Raji (cell line): ENCODE results near the gene SMIM36.

ENCODE experiments used
- POLR2A ChIP-seq: IDR thresholded peaks from 2 replicates; pipeline ENCODE4 v1.6.1; 2011; ENCODE audit warnings: low read depth, low read length, control low read depth; ENCODE audit not compliant: insufficient read depth

The SMIM36 gene

DNA sequence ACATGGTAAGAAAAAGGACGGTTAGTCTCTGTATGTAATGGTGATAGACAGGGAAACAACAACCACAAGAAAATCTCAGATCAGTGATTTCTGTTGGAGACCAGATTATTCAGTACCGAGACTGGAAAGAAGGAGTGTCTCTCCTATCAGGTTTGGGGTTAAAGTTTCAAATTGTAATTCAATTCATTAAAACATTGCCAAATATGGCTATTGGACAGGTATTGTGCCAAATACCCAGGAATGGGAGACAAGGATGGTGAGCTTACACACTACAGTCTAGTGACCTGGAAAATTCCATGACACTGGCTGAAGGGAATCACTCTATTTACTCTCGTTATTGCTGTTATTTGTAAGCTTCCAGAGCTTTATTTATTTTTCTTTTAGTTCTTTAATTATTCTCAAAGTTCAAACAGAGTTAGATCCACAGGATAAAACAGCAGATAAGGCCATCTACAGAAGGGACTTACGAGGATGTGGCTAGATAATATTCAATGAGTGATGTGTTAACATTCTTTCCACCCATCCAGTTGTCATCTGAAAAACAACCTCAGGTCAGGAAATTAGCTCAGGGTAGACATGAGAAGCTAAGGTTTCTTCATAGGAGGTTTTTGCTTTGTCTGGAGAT lies 64.6 kb downstream of the SMIM36 start:
- TF ChIP-seq POLR2A, result no peak

DNA sequence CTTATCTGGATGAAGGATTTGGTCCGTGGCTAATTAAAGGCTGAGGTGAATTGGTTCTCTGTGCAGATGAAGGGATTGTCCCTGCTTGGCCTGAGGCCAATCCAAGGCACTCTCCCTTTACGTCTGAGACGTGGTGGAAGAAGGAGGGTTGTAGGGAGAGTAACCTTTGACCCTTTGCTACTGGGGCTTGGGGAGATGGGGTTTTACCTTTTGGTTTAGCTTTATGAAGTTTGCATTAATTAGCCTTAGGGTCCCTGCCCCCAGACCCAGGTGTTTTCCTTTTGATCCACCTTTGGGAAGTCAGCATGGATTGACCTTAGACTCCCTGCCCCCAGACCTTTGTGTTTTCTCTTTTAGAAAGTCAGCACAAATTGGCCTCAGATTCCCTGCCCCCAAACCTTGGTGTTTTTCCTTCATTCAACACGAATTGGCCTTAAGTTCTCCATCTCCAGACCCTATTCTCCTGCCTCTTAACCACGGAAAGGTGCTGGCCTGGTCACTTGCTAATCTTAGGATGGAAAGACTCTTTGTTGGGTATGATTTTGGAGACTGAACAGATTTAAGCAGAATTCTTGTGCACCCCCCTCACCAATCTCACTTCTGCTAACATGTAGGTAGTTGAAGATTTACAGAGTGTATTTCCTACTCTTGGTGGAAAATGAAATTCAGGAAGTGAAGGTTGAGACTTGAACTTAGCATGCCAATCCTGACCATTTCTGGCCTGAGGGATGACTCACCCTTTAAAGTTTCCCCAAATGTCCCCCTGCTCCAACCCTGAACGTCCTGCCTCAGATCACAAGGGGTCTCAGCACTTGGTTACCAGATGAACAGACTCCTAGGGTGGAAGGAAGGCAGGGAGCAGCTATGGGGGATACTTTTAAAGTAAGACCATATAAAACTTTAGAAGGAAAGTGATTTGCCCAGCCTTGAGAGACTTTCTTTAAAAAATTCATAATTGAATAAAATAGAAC lies 66.5 kb downstream of the SMIM36 start:
- TF ChIP-seq POLR2A, result no peak

DNA sequence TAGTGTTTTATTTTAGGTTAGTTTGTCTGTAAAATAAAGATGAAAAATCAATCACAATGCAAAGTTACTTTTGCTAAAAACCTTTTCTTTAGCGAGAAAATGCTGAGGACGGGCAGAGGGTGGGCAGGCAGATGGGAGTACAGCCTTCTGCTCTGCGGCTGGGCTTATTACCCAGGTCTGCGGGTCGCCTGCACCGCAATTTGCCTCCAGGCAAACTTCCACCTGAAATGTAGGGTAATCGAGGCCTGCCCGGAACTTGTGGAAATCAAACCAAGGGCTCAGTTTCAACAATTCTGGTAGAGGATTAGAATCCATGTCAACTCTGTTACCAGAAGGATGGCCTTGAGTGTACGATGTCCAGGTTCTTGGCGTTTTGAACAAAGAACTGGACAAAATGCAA lies 67.3 kb downstream of the SMIM36 start:
- no peak for TF ChIP-seq POLR2A

DNA sequence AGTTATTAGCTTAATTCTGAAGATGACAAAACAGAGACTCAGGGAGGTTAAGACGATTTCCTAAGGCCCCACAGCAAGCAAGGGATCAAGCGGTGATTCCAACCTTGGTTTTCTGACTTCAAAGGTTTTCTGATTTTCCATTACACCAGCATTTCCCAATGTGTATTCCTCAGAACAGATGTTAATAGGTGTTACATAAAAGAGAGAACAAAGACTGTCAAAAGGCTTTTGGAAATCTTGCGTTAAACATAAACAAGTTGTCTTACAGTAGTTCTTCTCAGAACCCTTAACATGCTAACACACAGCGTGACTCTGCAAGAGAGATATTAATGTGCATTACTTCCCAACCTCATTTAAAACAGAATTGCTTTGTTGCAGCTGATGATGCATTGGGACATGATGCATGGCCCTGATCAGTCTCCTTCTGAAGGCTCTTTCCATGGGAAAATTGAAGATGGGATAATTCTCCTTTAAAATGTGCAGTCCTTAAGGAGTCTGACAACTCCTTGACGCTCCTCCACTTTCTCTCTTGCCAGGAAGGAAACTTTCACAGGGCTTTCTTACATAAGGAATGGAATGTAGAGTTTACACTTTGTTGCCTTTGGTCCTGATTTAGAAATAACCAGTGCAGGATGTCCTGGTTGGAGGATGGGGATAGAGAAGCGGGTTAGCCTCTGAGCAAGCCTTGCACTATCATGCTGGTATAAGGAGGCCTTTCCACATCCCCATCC lies 68.1 kb downstream of the SMIM36 start:
- TF ChIP-seq POLR2A, result no peak

DNA sequence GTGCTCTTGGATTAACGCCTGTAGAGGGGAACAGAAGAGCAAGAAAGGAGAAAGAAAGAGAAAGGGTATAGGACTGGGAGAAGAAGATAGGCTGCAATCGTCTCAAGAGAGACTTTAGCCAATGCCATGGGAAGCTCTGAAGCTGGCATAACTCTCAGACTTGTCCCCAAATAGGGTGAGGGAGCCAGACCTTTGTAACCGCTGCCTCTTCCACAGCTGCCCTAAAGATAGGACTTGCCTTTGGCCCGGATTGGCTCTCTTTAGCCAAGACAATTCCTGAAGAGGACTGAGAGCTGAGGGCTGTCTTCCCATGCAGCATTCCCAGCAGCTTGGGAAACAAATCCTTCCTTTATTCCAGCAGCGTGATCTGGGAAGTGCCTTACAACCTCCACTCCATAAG lies 68.8 kb downstream of the SMIM36 start:
- TF ChIP-seq POLR2A, result no peak

GRCh38 chr17:55441544-55441943 lies 69.7 kb downstream of the SMIM36 start:
- TF ChIP-seq POLR2A, result no peak

DNA sequence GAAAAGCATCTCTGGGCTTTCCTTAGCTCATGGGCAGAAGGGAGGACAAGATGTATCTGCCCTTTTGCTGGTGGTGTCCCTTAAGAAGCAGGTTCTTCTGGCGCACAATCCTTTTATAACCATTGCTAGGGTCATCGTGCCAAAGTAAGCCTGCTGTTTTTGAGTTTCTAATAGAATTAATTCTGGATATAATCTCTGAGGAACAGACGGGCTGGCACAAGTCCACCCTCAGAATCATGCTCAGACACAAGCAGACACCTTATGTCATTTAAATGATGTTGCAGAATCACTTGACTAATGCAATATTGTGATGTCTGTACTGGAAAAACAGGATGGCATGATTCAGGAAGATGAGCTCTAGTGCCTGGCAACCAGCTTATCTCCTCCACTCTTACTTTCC lies 70.9 kb downstream of the SMIM36 start:
- no peak for TF ChIP-seq POLR2A

GRCh38 chr17:55437159-55437605 lies 74.1 kb downstream of the SMIM36 start:
- TF ChIP-seq POLR2A, result no peak

GRCh38 chr17:55436224-55437158 lies 74.8 kb downstream of the SMIM36 start:
- no peak for TF ChIP-seq POLR2A

- no peak for TF ChIP-seq POLR2A
Observed at GRCh38 chr17:55435408-55435807, 75.8 kb downstream of the SMIM36 start.

DNA sequence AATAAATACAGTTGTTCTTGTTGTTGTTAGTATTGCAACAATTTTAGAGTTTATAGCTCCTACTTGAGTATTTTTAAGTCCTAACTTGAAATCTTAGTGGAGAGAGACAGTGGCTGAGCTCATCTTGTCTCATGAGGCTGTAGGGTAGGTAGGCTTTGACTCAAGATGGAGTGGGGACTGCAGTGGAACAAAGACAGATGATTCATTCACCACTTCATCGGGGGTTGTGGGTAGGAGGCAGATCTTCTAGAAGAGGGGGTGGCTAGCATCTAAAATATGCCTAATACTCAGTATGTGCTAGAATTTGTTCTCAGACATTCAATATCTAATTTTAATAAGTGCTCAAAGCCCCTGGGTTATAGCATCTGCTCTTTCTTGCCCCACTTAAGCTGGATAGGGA lies 76.5 kb downstream of the SMIM36 start:
- no peak for TF ChIP-seq POLR2A

- TF ChIP-seq POLR2A, result no peak
Observed at GRCh38 chr17:55433629-55434422, 77.4 kb downstream of the SMIM36 start.

GRCh38 chr17:55433029-55433628 lies 78.1 kb downstream of the SMIM36 start:
- no peak for TF ChIP-seq POLR2A
